ENCODE data around the gene TTC39C.
"Not testable (repeated sequence)": the region's sequence is repeated elsewhere in the genome, so short reads cannot be mapped to it uniquely, and the experiment has no call there.

Gene TTC39C

GRCh38 chr18:24071029-24071428 is 56.5 kb downstream of the TTC39C start:
- H3K27ac ChIP-seq: no peak overlapping the region
- TF ChIP-seq ZFX (IDR thresholded peaks at IDR 0.05) (no peak), CTCF (conservative IDR thresholded peaks at IDR 0.05) (no peak)

GRCh38 chr18:24071779-24072178 is 57.2 kb downstream of the TTC39C start:
- TF ChIP-seq CTCF (conservative IDR thresholded peaks at IDR 0.05) (no peak; the same call in 1 of the 2 replicates), ZFX (IDR thresholded peaks at IDR 0.05) (no peak)
- no peak overlapping the region for H3K27ac ChIP-seq

GRCh38 chr18:24072743-24073142 is 58.2 kb downstream of the TTC39C start:
- H3K27ac ChIP-seq: no peak overlapping the region
- TF ChIP-seq ZFX (IDR thresholded peaks at IDR 0.05): no peak

GRCh38 chr18:24073791-24074190 is 59.2 kb downstream of the TTC39C start:
- no peak for TF ChIP-seq CTCF (conservative IDR thresholded peaks at IDR 0.05)
- TF ChIP-seq ZFX (IDR thresholded peaks at IDR 0.05): no peak
- no peak overlapping the region for H3K27ac ChIP-seq

GRCh38 chr18:24074757-24075156 is 60.2 kb downstream of the TTC39C start:
- H3K27ac ChIP-seq: not testable (repeated sequence)

- no peak overlapping the region for H3K27ac ChIP-seq
- TF ChIP-seq CTCF (conservative IDR thresholded peaks at IDR 0.05): no peak
- no peak for TF ChIP-seq ZFX (IDR thresholded peaks at IDR 0.05)
These were observed 61.4 kb downstream of the TTC39C start for GRCh38 chr18:24075767-24076597.

- TF ChIP-seq CTCF (conservative IDR thresholded peaks at IDR 0.05) (no peak), ZFX (IDR thresholded peaks at IDR 0.05) (no peak)
These were observed 62.4 kb downstream of the TTC39C start for GRCh38 chr18:24076950-24077349.

GRCh38 chr18:24078391-24078790 is 63.8 kb downstream of the TTC39C start:
- TF ChIP-seq ZFX (IDR thresholded peaks at IDR 0.05) (no peak), CTCF (conservative IDR thresholded peaks at IDR 0.05) (no peak)
- no peak overlapping the region for H3K27ac ChIP-seq

More at GRCh38 chr18:24076950-24077349, 62.4 kb downstream of the TTC39C start:
- no peak overlapping the region for H3K27ac ChIP-seq
